Neuron (in vitro differentiated cells): ENCODE data around the gene ARHGEF40.

ENCODE experiments used
- H2AFZ ChIP-seq: one replicate; pipeline ENCODE4 v1.6.1; 2013; ENCODE audit warnings: low read depth, mild to moderate bottlenecking, inconsistent platforms, low read length, moderate library complexity
- H3K27me3 ChIP-seq: one replicate; pipeline ENCODE4 v1.6.1; 2013; ENCODE audit warnings: low read length; ENCODE audit not compliant: insufficient read depth
- H3K36me3 ChIP-seq: one replicate; pipeline ENCODE4 v1.6.1; 2013; ENCODE audit warnings: low read length; ENCODE audit not compliant: insufficient read depth
- H3K4me1 ChIP-seq: one replicate; pipeline ENCODE4 v1.6.1; 2013; ENCODE audit warnings: low read length; ENCODE audit not compliant: insufficient read depth
- H3K4me3 ChIP-seq: 2 replicates; pipeline ENCODE4 v1.5.1; 2013; ENCODE audit warnings: mild to moderate bottlenecking, low read length, moderate library complexity
- H3K9me3 ChIP-seq: one replicate; pipeline ENCODE4 v1.6.1; 2013; ENCODE audit warnings: low read length

Gene ARHGEF40

GRCh38 chr14:21057803-21058675 lies 12.1 kb upstream of the ARHGEF40 start, which contains the start of gene RNASE8:
RNASE8 (plus strand) TSS chr14:21057822; CDS start chr14:21057893, 71 bp downstream.
- H3K9me3 ChIP-seq: no peaks in the 10 kb centered on the region
- H3K36me3 ChIP-seq: no peaks in the 10 kb centered on the region
- H3K27me3 ChIP-seq: no peaks in the 10 kb centered on the region
- H2AFZ ChIP-seq: no peak within 1 kb of the TSS
- no peaks in the 10 kb centered on the region for H3K4me1 ChIP-seq
- H3K4me3 ChIP-seq: no peak within 1 kb of the TSS

DNA sequence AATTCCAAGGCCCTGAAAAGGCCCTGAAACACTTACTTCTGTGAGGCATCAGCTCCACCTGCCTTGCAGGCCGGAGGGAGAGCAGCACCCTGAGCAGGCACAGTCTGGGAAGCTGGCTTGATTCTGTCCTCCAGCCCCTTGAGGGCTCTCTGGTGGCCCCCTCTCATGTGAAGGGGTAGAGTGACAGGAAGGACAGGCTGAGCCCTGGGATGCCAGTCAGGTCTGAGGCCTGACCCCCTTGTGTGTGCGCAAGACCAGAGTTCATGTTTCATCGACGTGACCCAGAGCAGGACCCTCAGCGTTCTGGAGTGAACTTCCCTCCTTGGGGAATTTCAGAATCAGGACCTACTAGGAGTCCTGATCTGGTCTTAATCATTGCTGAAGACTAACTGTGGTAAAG lies 11.2 kb upstream of the ARHGEF40 start:
- Histone ChIP-seq H3K36me3 (no peaks in the 10 kb centered on the region), H3K4me3 (no peak overlapping the region), H3K4me1 (peaks cover 8% of the 10 kb centered on the region), H3K27me3 (no peaks in the 10 kb centered on the region), H2AFZ (no peak overlapping the region), H3K9me3 (no peaks in the 10 kb centered on the region)

DNA sequence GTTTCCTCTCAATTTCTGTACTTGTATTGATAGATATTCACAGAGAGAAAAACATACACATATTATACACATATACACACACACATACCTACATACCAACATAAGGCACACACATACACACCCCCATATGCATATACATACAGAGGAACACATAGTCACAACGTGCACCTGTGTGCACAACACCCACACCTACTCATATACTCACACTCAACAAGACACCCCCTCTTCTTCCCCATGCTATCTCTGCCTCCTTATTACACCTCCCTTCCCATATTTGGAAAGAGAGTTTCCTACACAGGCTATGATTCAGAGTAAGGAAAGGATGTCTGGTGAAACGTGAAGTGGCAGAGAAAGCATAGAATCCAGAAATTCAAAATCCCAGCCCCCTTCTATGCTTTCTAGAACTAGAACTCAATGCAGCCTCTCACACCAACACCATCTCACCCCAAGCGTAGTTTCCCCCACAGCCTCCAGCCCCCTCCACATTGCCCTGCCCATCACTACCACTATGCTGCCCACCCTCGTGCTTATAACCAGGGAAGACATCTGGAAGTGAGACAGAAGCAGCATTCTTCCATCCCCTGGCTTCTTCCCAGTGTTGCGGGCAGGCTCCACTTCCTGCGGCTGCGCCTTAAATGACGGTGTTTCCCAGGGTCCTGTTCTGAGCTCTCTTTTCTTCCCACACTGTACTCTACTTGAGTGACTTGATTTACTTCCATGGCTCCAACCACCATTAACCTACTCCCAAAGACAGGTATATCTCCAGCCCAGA lies 10.1 kb upstream of the ARHGEF40 start:
- no peaks in the 10 kb centered on the region for H3K36me3 ChIP-seq
- H3K9me3 ChIP-seq: no peaks in the 10 kb centered on the region
- H2AFZ ChIP-seq: no peak overlapping the region
- H3K4me1 ChIP-seq: peaks cover 9% of the 10 kb centered on the region
- H3K27me3 ChIP-seq: no peaks in the 10 kb centered on the region
- H3K4me3 ChIP-seq: no peak overlapping the region

- Histone ChIP-seq H3K9me3 (no peaks in the 10 kb centered on the region), H2AFZ (no peak overlapping the region), H3K4me3 (no peak overlapping the region), H3K36me3 (no peaks in the 10 kb centered on the region), H3K27me3 (no peaks in the 10 kb centered on the region), H3K4me1 (peaks cover 9% of the 10 kb centered on the region)
Observed at GRCh38 chr14:21060614-21061346, 9.3 kb upstream of the ARHGEF40 start.

- H2AFZ ChIP-seq: no peak overlapping the region
- H3K4me3 ChIP-seq: no peak overlapping the region
- peaks cover 9% of the 10 kb centered on the region for H3K4me1 ChIP-seq
- no peaks in the 10 kb centered on the region for H3K36me3 ChIP-seq
- H3K9me3 ChIP-seq: no peaks in the 10 kb centered on the region
- H3K27me3 ChIP-seq: no peaks in the 10 kb centered on the region
Observed at GRCh38 chr14:21061347-21061668, 8.8 kb upstream of the ARHGEF40 start.

GRCh38 chr14:21063479-21063878 lies 6.6 kb upstream of the ARHGEF40 start:
- no peaks in the 10 kb centered on the region for H3K27me3 ChIP-seq
- H3K4me1 ChIP-seq: peaks cover 11% of the 10 kb centered on the region
- no peaks in the 10 kb centered on the region for H3K36me3 ChIP-seq
- no peak overlapping the region for H3K4me3 ChIP-seq
- no peaks in the 10 kb centered on the region for H3K9me3 ChIP-seq
- no peak overlapping the region for H2AFZ ChIP-seq

DNA sequence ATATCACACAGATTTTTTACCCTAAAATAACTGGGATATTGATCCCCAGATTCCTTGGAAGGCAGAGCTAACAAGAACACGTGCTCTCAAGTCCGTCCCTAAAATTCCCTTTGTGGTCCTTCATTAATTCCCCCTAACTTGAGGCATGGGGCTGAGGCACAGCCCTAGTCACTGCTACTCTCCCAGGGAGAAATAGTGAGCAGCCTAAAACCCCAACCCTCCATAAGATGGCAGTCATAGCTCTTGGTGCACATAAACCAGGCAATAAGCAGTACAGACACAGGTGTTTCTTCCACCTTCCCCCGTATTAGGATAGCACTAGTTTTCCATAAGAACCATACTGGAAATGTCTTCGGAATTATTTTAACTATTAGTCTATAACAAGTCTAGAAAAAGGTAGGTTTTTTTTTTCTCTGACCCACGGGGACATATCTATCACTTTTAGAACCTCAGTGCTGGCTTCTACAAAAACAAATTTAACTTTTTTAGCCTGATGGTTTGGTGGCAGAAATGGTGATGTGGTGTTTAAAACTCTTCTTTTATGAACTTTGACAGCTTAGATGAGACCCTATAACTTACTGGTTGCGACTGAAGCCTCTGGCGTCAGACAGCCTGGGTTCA lies 3.1 kb upstream of the ARHGEF40 start:
- H3K27me3 ChIP-seq: no peaks in the 10 kb centered on the region
- no peaks in the 10 kb centered on the region for H3K36me3 ChIP-seq
- peaks cover 20% of the 10 kb centered on the region for H3K4me1 ChIP-seq
- H2AFZ ChIP-seq: no peak overlapping the region
- H3K4me3 ChIP-seq: no peak overlapping the region
- H3K9me3 ChIP-seq: no peaks in the 10 kb centered on the region

DNA sequence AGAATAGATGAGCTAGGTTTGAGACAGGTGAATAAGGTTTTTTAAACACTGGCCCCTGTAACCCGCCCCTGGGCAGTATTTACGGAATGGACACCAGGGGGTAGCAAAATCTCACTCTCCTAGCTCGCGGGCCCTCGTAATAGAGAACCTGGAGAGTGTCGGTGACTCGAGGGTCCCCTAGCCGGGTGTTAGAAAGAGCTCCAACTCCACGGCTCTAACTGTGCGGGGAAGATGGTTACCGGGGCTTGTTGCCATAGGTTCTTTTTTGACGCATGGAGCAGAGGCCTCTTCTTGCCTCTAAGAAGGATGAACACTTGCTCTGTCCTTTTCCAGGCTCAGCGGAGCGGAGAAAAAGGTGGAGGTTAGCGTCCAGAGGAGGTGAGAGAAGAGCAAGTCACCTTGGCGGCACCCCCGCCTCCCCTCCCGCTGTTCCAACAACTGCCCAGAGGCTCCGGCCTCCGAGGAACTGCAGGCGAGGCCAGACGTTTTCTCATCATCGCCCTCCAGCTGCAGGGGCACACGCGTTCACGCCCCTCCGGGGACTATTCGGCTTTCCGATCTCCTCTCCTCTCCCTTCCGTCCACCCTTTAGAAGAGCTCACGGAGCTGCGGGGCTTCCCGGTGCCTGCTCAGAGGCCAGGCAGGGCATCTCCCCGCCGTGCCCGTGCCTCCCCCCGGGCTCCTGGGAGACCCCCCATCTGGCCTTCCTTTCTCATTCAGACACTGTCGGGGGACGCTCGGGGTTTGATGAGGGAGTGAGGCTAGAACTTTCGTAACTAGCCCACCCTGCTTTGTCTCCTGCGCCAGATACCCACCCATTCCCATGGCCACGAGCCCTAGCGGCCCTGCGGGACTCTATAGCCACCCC lies 1.4 kb upstream of the ARHGEF40 start:
- peak overlapping the region; percentile 20 for H2AFZ ChIP-seq
- H3K4me1 ChIP-seq: peaks cover 19% of the 10 kb centered on the region
- no peaks in the 10 kb centered on the region for H3K27me3 ChIP-seq
- peaks cover 15% of the 10 kb centered on the region for H3K36me3 ChIP-seq
- H3K4me3 ChIP-seq: peak overlapping the region; percentile 85
- no peaks in the 10 kb centered on the region for H3K9me3 ChIP-seq

GRCh38 chr14:21069388-21070082 lies 569 bp upstream of the ARHGEF40 start:
- peaks cover 20% of the 10 kb centered on the region for H3K36me3 ChIP-seq
- H3K9me3 ChIP-seq: no peaks in the 10 kb centered on the region
- H3K27me3 ChIP-seq: no peaks in the 10 kb centered on the region
- H2AFZ ChIP-seq: peak overlapping the region; percentile 20
- peak overlapping the region; percentile 85 for H3K4me3 ChIP-seq
- peaks cover 17% of the 10 kb centered on the region for H3K4me1 ChIP-seq

DNA sequence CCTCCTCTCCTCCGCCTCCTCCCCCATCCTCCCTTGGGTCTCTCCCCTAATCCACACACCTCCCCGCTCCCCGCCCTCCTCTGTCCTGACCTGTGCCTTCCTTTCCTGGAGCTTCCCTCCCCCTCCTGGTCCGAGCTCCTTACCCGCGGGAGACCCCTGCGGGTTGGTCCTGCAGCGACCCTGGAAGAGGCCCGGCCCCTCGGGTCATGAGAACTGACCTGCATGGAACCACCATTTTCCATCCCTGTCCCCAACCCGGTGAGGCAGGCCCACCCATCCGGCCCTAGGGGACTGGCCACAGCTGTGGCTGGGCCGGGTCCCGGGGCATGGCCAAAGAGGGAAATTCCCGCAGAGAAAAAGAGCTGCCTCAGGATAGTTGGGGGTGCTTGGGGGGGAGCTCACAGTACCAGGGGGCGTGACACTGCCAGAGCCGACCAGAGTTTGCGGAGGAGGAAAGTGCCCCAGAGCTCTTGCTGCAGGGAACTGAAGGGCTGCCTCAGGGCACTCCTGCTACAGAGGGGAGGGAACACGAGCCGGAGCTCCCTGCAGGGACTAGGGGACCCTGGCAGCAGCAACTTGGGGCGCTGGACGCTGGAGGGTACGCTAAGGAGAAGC lies 613 bp downstream of the ARHGEF40 start:
- no peaks in the 10 kb centered on the region for H3K27me3 ChIP-seq
- H3K4me1 ChIP-seq: peaks cover 17% of the 10 kb centered on the region
- H3K4me3 ChIP-seq: peak overlapping the region; percentile 85
- peaks cover 32% of the 10 kb centered on the region for H3K36me3 ChIP-seq
- H2AFZ ChIP-seq: no peak overlapping the region
- H3K9me3 ChIP-seq: no peaks in the 10 kb centered on the region

DNA sequence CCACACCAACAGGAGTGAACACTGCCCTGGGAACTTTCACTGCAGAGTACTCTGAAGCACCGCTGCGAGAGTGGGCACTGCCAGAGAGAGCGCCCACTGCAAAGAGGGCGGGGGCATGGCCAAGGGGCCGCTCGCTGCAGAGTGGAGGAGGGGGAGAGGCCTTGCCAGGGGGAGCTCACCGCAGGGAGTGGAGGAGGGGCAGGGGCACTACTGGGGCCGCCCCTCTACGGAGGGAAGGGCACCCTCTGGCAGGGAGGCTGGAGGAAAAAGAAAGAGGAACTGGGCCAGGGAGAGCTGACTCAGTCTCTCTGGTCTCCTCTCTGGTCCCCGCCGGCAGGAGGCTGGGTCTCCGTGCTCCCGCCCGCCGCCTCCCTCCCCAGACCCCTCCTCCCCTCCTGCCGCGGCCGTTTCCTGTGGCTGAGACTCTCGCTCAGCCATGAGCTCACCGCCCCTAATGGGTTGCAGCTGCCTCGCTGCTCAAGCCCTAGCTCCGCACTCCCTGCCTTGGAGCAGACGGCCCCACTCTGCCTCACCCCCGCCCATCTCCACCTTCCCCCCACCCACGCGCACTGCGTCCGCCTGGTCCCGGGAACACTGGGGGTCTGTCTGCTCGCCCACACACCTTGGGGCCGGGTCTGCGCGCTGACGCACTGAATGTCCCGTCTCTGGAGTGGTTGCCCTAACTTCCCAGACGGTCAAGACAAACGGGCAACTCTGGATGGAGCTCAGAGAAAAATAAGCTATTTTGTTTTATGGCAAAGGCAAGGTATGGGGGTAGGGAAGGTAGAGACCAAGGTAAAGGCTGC lies 1.3 kb downstream of the ARHGEF40 start:
- Histone ChIP-seq H3K4me3 (peak overlapping the region; percentile 85), H3K36me3 (peaks cover 39% of the 10 kb centered on the region), H3K9me3 (no peaks in the 10 kb centered on the region), H3K4me1 (peaks cover 17% of the 10 kb centered on the region), H3K27me3 (no peaks in the 10 kb centered on the region), H2AFZ (no peak overlapping the region)
